ENCODE measurements around the gene PCCB. TPM values are rescaled to one million over a fixed set of nuclear protein-coding genes. Genes with fewer than 3 reads are reported as not detected.

PCCB gene
- total and polyA plus RNA-seq, 2 donors (not counting 3 experiments of a cell fraction or from before 2014, with no cell fraction given): 28.6 to 36.5 TPM

DNA sequence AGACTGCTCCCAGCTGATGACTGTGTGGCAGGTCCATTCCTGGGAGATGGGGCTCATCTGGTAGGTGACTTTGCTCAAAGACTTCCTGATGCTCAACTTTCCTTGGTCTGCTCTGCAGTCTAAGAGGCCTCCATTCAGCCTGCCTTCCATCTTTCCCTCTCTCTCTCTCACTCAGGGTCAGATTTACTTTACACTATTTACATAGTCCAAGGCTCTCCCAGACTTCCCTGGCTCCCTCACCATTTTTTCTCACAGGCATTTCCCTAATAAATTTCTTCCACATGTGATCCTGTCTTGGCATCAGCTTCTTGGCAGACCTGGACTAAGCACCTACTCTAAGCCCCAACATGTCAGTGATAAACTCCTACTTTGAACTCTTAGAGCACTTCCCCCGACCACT is 13.0 kb upstream of the PCCB start:
- no peaks in the 10 kb centered on the region for H3K4me1 ChIP-seq (ENCODE audit: control insufficient read depth, extremely low read depth, insufficient read depth, low read length)
- FAIRE-seq: no peak
- no TSS peak for BruUV-seq (replicated peaks)
- no peak overlapping the region for H3K9ac ChIP-seq (replicated peaks; ENCODE audit: extremely low read depth, insufficient read depth, low read length)
- H3K27ac ChIP-seq (ENCODE audit: insufficient read depth, low read depth, low read length): no peak overlapping the region
- H4K20me1 ChIP-seq (replicated peaks; ENCODE audit: control insufficient read depth, extremely low read depth, insufficient read depth, low read length): no peaks in the 10 kb centered on the region
- intact Hi-C loops (cut with micrococcal nuclease): no loop called here
- H3K79me2 ChIP-seq (ENCODE audit: control insufficient read depth, insufficient read depth, low read length): no peaks in the 10 kb centered on the region
- H3K9me1 ChIP-seq (replicated peaks; ENCODE audit: control insufficient read depth, extremely low read depth, insufficient read depth, low read length): no peaks in the 10 kb centered on the region
- no peak for TF ChIP-seq FOS (IDR thresholded peaks at IDR 0.05; ENCODE audit: borderline replicate concordance, insufficient read depth, low read length)
- TF ChIP-seq MAX (IDR thresholded peaks at IDR 0.05; ENCODE audit: insufficient read depth, insufficient read length): no peak
- TF ChIP-seq, protein P1, sequence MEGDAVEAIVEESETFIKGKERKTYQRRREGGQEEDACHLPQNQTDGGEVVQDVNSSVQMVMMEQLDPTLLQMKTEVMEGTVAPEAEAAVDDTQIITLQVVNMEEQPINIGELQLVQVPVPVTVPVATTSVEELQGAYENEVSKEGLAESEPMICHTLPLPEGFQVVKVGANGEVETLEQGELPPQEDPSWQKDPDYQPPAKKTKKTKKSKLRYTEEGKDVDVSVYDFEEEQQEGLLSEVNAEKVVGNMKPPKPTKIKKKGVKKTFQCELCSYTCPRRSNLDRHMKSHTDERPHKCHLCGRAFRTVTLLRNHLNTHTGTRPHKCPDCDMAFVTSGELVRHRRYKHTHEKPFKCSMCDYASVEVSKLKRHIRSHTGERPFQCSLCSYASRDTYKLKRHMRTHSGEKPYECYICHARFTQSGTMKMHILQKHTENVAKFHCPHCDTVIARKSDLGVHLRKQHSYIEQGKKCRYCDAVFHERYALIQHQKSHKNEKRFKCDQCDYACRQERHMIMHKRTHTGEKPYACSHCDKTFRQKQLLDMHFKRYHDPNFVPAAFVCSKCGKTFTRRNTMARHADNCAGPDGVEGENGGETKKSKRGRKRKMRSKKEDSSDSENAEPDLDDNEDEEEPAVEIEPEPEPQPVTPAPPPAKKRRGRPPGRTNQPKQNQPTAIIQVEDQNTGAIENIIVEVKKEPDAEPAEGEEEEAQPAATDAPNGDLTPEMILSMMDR (IDR thresholded peaks at IDR 0.05; ENCODE audit: extremely low read depth in 1 of 2, insufficient read depth in 1 of 2, low read depth in 1 of 2, low read length in 2 of 2): no peak
- TF ChIP-seq EZH2 (IDR thresholded peaks at IDR 0.05; ENCODE audit: borderline replicate concordance, low read depth, low read length, severe bottlenecking): no peak
- no peak for TF ChIP-seq MYC (IDR thresholded peaks at IDR 0.05; ENCODE audit: low read depth, low read length)
- TF ChIP-seq POLR2A (IDR thresholded peaks at IDR 0.05; ENCODE audit: low read depth, low read length): no peak
- no peak overlapping the region for H3K4me2 ChIP-seq (ENCODE audit: insufficient read depth, low read length)
- no peak overlapping the region for H3K4me3 ChIP-seq (replicated peaks in 1 of 3; ENCODE audit: insufficient read depth in 1 of 3, low read depth in 1 of 3, low read length in 3 of 3)
- ChIA-PET CTCF (no interaction called here), POLR2A (no interaction called here)
- H3K9me3 ChIP-seq (replicated peaks; ENCODE audit: control insufficient read depth, insufficient read depth, low read length): no peaks in the 10 kb centered on the region
- dilution Hi-C loops (cut with MboI; ENCODE audit: extremely low pct_ligation_motif_present, low sequenced_read_pairs): no loop called here
- H2AFZ ChIP-seq (ENCODE audit: low read depth, low read length): no peak overlapping the region
- peaks cover 5 to 13% of the 10 kb centered on the region in 2 experiments for H3K27me3 ChIP-seq (ENCODE audit: control insufficient read depth in 2 of 2, insufficient read depth in 2 of 2, low read length in 2 of 2)
- no peak for DNase-seq (ENCODE audit: low read depth, low spot score)
- no peaks in the 10 kb centered on the region for H3K36me3 ChIP-seq (ENCODE audit: control insufficient read depth in 2 of 2, extremely low read depth in 1 of 2, insufficient read depth in 2 of 2, low read length in 2 of 2)

Data from endothelial cell of umbilical vein (primary cell).